ENCODE results near the gene MAGI3. TPM values are rescaled to one million over a fixed set of nuclear protein-coding genes. Genes with fewer than 3 reads are reported as not detected.
"Not testable (repeated sequence)": the region's sequence is repeated elsewhere in the genome, so short reads cannot be mapped to it uniquely, and the experiment has no call there.

MAGI3 gene
- total and polyA plus RNA-seq, 2 of the 13 experiments (the other 11 are each of a cell fraction or from before 2014, with no cell fraction given), result 4.0 to 11.8 TPM

GRCh38 chr1:113478427-113479195 is 88.3 kb downstream of the MAGI3 start (continued):
- TF ChIP-seq ZBTB7A (CRISPR knock-in tag; IDR thresholded peaks at IDR 0.05), result peak; percentile 49; the same call in 1 of the 2 replicates
- peak; percentile 44; the same call in 1 of the 2 replicates for TF ChIP-seq UBTF (CRISPR knock-in tag; IDR thresholded peaks at IDR 0.05)
- peak; percentile 55; the same call in 1 of the 2 replicates for TF ChIP-seq JUND (CRISPR knock-in tag; IDR thresholded peaks at IDR 0.05)
- TF ChIP-seq, protein P1, sequence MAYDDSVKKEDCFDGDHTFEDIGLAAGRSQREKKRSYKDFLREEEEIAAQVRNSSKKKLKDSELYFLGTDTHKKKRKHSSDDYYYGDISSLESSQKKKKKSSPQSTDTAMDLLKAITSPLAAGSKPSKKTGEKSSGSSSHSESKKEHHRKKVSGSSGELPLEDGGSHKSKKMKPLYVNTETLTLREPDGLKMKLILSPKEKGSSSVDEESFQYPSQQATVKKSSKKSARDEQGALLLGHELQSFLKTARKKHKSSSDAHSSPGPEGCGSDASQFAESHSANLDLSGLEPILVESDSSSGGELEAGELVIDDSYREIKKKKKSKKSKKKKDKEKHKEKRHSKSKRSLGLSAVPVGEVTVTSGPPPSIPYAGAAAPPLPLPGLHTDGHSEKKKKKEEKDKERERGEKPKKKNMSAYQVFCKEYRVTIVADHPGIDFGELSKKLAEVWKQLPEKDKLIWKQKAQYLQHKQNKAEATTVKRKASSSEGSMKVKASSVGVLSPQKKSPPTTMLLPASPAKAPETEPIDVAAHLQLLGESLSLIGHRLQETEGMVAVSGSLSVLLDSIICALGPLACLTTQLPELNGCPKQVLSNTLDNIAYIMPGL (CRISPR knock-in tag; IDR thresholded peaks at IDR 0.05; ENCODE audit: borderline replicate concordance in 1 of 2, low read depth in 1 of 2), result 0 out of 4 replicates have a peak, but pooled peaks of 1 of the 2 experiments have one; percentile 38
- TF ChIP-seq, protein P2, sequence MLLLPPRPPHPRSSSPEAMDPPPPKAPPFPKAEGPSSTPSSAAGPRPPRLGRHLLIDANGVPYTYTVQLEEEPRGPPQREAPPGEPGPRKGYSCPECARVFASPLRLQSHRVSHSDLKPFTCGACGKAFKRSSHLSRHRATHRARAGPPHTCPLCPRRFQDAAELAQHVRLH (CRISPR knock-in tag; IDR thresholded peaks at IDR 0.05; ENCODE audit: borderline replicate concordance, low read depth), result peak; percentile 61; the same call in 1 of the 2 replicates
- peak; percentile 99 for TF ChIP-seq CEBPG (CRISPR knock-in tag; IDR thresholded peaks at IDR 0.05)
- TF ChIP-seq, protein P3, sequence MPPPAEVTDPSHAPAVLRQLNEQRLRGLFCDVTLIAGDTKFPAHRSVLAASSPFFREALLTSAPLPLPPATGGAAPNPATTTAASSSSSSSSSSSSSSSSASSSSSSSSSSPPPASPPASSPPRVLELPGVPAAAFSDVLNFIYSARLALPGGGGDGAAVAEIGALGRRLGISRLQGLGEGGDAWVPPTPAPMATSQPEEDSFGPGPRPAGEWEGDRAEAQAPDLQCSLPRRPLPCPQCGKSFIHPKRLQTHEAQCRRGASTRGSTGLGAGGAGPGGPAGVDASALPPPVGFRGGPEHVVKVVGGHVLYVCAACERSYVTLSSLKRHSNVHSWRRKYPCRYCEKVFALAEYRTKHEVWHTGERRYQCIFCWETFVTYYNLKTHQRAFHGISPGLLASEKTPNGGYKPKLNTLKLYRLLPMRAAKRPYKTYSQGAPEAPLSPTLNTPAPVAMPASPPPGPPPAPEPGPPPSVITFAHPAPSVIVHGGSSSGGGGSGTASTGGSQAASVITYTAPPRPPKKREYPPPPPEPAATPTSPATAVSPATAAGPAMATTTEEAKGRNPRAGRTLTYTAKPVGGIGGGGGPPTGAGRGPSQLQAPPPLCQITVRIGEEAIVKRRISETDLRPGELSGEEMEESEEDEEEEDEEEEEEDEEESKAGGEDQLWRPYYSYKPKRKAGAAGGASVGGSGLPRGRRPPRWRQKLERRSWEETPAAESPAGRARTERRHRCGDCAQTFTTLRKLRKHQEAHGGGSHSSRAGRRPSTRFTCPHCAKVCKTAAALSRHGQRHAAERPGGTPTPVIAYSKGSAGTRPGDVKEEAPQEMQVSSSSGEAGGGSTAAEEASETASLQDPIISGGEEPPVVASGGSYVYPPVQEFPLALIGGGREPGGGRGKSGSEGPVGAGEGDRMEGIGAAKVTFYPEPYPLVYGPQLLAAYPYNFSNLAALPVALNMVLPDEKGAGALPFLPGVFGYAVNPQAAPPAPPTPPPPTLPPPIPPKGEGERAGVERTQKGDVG (CRISPR knock-in tag; IDR thresholded peaks at IDR 0.05; ENCODE audit: borderline replicate concordance), result 0 out of 2 replicates have a peak, but pooled peaks have one; percentile 35
- 0 out of 2 replicates have a peak, but pooled peaks have one; percentile 29 for TF ChIP-seq GATAD1 (CRISPR knock-in tag; IDR thresholded peaks at IDR 0.05)
- peak; percentile 73 for TF ChIP-seq FOXP4 (CRISPR knock-in tag; IDR thresholded peaks at IDR 0.05)
- peak; percentile 99 for TF ChIP-seq ZNF292 (CRISPR knock-in tag; IDR thresholded peaks at IDR 0.05; ENCODE audit: borderline replicate concordance, low read depth)
- TF ChIP-seq SOX5 (CRISPR knock-in tag; IDR thresholded peaks at IDR 0.05; ENCODE audit: borderline replicate concordance), result peak; percentile 61; the same call in 1 of the 2 replicates
- peak; percentile 65 for TF ChIP-seq BCL6 (CRISPR knock-in tag; IDR thresholded peaks at IDR 0.05)
- peak; percentile 90 for TF ChIP-seq ZNF644 (CRISPR knock-in tag; IDR thresholded peaks at IDR 0.05; ENCODE audit: low read depth)
- peak; percentile 27; the same call in 1 of the 2 replicates for TF ChIP-seq MIER3 (CRISPR knock-in tag; IDR thresholded peaks at IDR 0.05; ENCODE audit: borderline replicate concordance)
- TF ChIP-seq SIX1 (CRISPR knock-in tag; IDR thresholded peaks at IDR 0.05; ENCODE audit: borderline replicate concordance), result peak; percentile 31; the same call in 1 of the 2 replicates
- peak; percentile 22; the same call in 1 of the 2 replicates for TF ChIP-seq SALL2 (CRISPR knock-in tag; IDR thresholded peaks at IDR 0.05)
- peak; percentile 22; the same call in 1 of the 2 replicates for TF ChIP-seq CREM (IDR thresholded peaks at IDR 0.05)
- TF ChIP-seq CREM (CRISPR knock-in tag; IDR thresholded peaks at IDR 0.05), result not testable (repeated sequence)
- peak; percentile 92 for TF ChIP-seq SALL1 (CRISPR knock-in tag; IDR thresholded peaks at IDR 0.05)
